HG03378 (cell line): ENCODE measurements around the gene SHLD1.
"Not testable (repeated sequence)": the region's sequence is repeated elsewhere in the genome, so short reads cannot be mapped to it uniquely, and the experiment has no call there.

Experiments used
- ATAC-seq: cut with Tn5 transposase; IDR thresholded peaks from one replicate; pipeline ENCODE4 v1.9.1; 2021; ENCODE audit warnings: mild to moderate bottlenecking, moderate library complexity; ENCODE audit not compliant: unreplicated experiment

The SHLD1 gene

GRCh38 chr20:5735845-5736510 lies 14.2 kb upstream of the SHLD1 start:
- no peak for ATAC-seq

DNA sequence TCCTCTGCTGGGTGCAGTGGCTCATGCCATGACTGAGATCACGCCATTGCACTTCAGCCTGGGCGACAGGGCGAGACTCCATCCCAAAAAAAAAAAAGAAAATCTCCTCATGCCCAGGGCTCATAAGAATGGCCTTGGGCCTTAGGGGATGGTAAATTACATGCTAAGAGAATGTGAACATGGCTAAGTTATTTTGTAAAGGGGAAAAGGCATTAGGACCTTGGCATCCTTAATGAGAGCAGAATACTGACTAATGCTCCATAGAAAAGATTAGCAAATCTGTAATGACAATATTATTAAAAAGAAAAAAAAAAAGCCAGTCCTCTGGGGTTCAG lies 12.6 kb upstream of the SHLD1 start:
- no peak for ATAC-seq

DNA sequence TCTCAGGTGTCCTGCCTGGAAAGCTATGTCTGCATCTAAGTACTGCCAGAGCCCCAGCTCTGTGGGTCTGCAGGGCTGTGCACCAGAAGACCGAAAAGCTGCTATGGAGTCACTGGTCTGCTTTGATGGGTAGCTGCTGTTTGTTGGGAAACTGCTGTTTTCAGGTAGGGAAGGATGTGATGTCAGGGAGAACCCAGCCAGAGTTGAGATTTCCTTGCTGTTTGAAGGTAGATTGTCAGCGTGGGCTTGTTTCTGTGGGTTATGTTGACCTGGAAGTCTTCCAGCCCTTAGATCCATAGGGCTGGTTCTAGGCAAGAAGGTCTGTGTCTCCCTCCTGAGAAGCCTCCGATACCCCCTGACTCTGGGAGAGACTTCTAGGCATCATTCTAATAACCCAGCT lies 12.2 kb upstream of the SHLD1 start:
- no peak for ATAC-seq

DNA sequence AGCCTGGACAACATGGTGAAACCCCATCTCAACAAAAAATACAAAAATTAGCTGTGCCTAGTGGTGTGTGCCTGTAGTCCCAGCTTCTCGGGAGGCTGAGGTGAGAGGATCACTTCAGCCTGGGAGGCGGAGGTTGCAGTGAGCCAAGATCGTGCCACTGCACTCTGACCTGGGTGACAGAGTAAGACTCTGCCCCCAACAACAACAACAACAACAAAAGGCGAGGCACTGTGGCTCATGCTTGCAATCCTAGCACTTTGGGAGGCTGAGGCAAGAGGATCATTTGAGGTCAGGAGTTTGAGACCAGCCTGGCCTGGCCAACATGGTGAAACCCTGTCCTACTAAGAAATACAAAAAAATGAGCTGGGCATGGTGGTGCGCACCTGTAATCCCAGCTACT lies 9.6 kb upstream of the SHLD1 start:
- not testable (repeated sequence) for ATAC-seq

DNA sequence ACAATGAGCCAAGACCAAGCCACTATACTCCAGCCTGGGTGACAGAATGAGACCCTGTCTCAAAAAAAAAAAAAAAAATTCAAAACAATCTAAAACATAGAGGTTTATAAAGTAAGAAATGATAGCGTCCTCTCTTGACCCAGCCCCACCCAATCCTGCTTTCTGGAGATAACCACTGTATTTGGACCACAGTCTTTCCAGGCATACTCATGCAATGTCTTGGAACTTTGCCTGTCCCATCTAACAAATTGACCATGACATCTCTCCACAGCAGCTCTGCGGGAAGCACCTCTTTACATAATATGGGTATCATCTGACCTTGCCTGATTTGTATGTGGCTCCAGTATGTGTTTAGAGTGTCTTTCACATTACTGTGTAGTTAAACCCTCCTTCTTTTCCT lies 9.1 kb upstream of the SHLD1 start:
- ATAC-seq: no peak

DNA sequence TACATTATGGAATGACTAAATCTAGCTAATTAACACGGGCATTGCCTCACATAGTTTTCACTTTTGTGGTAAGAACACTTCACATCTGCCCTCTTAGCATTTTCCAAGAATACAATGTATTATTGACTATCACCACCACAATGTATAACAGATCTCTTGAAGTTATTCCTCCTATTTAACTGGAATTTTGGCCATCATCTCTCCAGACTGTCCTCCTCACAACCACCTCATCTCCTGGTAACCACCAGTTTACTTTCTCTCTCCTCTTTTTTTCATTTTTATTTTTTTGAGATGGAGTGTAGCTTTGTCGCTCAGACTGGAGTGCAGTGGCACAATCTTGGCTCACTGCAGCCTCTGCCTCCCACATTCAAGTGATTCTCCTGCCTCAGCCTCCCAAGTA lies 8.2 kb upstream of the SHLD1 start:
- no peak for ATAC-seq

DNA sequence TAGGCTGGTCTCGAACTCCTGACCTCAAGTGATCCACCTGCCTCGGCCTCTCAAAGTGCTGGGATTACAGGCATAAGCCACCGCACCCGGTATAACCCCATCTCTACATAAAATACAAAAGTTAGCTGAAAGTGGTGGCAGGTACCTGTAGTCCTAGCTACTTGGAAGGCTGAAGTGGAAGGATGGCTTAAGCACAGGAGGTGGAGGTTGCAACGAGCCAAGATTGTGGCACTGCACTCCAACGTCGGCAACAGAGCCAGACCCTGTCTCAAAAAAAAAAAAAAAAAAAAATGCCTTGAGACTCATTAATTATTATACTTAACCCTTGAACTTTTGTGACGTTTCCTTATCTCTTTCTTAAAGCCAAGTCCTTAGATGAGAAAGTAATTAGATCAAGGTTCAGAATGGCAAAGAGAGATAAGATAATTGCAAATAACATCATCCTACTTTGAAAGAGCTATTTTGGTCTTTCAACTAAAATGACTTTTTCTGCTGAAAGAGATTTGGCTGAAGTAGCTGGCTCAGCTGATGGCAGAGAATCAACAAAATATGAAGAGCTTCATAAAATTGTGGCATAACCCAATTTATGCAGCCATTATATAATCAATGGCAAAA lies 4.7 kb upstream of the SHLD1 start:
- ATAC-seq: no peak

DNA sequence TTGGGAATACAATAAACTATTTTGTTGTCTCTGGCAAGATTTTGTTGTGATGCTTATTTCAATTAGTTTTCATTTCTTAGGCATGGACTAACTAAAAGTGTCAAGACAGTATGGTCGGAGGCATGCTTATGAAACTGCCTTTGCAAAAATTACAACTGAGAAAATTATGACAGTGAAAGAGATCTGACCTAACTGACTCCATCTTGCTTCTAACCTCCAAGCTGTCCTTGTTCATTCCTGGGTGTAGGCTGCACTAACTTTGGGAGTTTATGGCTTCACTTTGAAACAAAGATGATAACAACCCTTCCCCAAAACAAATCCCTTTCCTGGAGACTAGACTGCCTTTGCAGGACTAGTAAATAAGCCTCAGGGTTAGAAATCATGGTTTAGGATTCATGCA lies 4.1 kb upstream of the SHLD1 start:
- no peak for ATAC-seq

GRCh38 chr20:5748246-5748645 lies 2.0 kb upstream of the SHLD1 start:
- no peak for ATAC-seq

- not testable (repeated sequence) for ATAC-seq
Observed at GRCh38 chr20:5749512-5749951, 669 bp upstream of the SHLD1 start.

DNA sequence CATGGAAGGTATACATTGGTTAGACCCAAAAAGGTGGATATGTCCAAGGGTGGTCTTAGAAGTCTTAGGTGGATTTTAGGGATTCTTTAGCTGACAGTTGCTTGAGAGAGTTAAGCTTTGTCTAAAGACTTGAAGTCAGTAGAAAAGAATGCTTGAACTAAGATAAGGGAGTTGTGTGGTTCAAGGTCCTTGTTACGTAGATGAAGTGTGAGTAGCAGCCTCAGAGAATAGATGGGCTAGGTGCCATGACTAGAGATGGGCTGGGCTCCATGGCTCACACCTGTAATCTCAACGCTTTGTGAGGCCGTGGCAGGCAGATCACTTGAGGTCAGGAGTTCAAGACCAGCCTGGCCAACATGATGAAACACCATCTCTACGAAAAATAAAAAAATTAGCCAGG lies 1.7 kb downstream of the SHLD1 start:
- no peak for ATAC-seq

GRCh38 chr20:5753814-5754213 lies 3.6 kb downstream of the SHLD1 start:
- ATAC-seq: no peak

- ATAC-seq: no peak
Observed at GRCh38 chr20:5757949-5758348, 7.7 kb downstream of the SHLD1 start.

GRCh38 chr20:5766085-5766764 lies 16.0 kb downstream of the SHLD1 start:
- ATAC-seq: no peak

- ATAC-seq: no peak
Observed at GRCh38 chr20:5767493-5768098, 17.4 kb downstream of the SHLD1 start.

DNA sequence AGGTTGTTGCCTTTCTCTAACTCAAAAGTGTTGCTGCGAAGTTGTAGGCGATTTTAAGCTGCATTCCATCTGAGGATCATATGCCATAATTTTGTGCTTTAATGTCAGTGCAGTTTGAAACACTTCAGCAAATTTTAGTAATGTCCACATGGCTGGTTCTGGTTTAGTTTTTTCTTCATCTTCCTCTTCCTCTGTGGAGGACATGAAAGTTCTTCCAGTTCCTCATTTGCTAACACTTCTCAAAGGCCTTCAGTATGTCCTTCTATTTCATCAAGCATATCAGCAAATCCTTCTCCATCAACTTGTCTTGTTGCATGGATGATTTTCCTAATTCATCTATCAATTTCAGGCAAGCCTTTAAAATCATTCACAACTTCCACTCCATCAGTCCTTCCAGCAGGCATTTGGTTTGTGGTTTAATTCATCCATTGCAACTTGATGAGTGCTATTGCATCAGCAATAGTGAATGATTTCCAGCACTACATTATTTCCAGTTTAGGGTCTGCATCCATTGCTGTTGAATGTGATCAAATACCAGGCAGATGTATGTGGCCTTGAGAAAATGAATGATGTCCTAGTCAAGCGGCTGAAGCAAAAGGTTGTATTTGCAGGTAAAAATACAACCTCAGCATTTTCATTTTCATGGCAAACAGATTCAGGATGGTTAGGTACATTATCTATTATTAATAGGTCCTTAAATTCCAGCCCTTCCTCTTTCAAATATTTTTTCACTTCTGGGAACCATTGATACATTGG lies 20.2 kb downstream of the SHLD1 start:
- ATAC-seq: no peak

GRCh38 chr20:5770987-5771318 lies 20.8 kb downstream of the SHLD1 start:
- peak; percentile 59 for ATAC-seq

- no peak for ATAC-seq
Observed at GRCh38 chr20:5772704-5773103, 22.5 kb downstream of the SHLD1 start.

DNA sequence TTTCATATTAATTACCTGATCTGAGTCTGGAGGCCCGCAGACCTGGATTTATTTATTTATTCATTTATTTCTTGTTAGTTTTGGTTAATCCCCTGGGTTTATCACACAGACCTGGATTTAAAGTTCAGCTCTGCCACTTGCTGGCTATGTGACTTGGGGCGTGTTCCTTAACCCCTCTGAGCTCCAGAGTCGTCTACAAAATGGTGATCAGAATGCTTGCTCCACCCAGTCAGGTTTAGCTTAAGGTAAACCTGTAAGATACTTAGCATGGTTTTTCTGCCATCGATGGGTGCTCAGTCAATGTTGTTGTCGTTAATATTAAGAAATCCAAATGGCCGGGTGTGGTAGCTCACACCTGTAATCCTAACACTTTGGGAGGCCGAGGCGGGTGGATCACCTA lies 23.4 kb downstream of the SHLD1 start:
- no peak for ATAC-seq

- no peak for ATAC-seq
Observed at GRCh38 chr20:5776077-5776476, 25.9 kb downstream of the SHLD1 start.

DNA sequence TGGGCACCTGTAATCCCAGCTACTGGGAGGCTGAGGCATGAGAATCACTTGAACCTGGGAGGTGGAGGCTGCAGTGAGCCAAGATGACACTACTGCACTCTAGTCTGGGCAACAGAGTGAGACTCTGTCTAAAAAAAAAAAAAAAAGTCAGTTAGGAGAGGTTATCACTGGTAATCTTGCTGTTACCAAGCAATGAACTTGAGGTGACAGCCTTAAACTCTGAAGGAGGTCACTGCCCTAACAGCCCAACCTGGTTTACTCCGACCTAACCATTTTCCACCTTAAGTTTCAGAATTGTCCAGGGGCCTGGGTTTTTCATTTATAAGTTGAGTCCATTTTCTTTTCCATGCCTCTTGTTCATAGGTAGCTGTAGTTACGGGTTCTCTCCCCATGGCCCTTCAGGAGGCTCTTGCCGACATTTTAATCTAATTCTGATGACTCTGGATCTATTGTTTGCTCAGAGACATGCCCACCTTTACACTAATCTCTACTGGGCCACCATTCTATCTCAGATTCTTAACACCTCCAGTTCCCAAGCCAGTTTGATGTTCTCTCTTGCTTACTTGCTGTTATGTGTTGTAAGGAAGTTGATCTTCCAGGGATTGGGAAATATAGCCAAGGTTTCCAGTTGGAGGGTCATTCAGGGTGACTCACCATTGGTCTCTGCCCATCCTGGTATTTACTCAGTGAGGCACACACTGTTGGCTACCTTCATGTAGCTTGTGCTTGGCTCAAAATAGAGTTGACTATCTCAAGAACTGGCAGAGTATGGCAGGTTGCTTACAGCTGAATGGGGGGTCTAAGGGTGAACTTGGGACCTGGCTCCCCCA lies 29.1 kb downstream of the SHLD1 start:
- ATAC-seq: no peak
